Nephron progenitor cell (in vitro differentiated cells): ENCODE results near the gene GADD45G.

Experiments used
- DNase-seq: peaks from one replicate; pipeline ENCODE4 v3.0.0; 2021
- H3K27ac Mint-ChIP-seq: 2 replicates; pipeline ENCODE4 v1.8.0; 2021; ENCODE audit warnings: mild to moderate bottlenecking, moderate library complexity, mixed read lengths
- H3K27me3 Mint-ChIP-seq: 2 replicates; pipeline ENCODE4 v1.8.0; 2021; ENCODE audit warnings: mild to moderate bottlenecking, low read depth, mixed read lengths; ENCODE audit not compliant: poor library complexity
- H3K36me3 Mint-ChIP-seq: 2 replicates; pipeline ENCODE4 v1.8.0; 2021; ENCODE audit warnings: low read depth, mixed read lengths
- H3K4me1 Mint-ChIP-seq: 2 replicates; pipeline ENCODE4 v1.8.0; 2021; ENCODE audit warnings: mixed read lengths
- H3K4me3 Mint-ChIP-seq: 2 replicates; pipeline ENCODE4 v1.8.0; 2021; ENCODE audit warnings: mild to moderate bottlenecking, moderate library complexity, mixed read lengths
- H3K9me3 Mint-ChIP-seq: 2 replicates; pipeline ENCODE4 v1.8.0; 2021; ENCODE audit warnings: mild to moderate bottlenecking, moderate library complexity, mixed read lengths
- CTCF ChIP-seq: fragments of 200-600 bp; sonication (generic); IDR thresholded peaks from 2 replicates; pipeline ENCODE4 v1.5.0; 2021; ENCODE audit warnings: antibody characterized with exemption

The GADD45G gene

GRCh38 chr9:89562186-89562814 is 42.5 kb upstream of the GADD45G start:
- Mint-ChIP-seq H3K4me3 (no peak overlapping the region), H3K4me1 (peaks cover 16% of the 10 kb centered on the region), H3K27ac (no peak overlapping the region), H3K36me3 (peaks cover 5% of the 10 kb centered on the region), H3K27me3 (peaks cover 15% of the 10 kb centered on the region), H3K9me3 (peaks cover 10% of the 10 kb centered on the region)
- no peak for TF ChIP-seq CTCF
- no peak for DNase-seq

- H3K4me1 Mint-ChIP-seq = peaks cover 16% of the 10 kb centered on the region
- H3K36me3 Mint-ChIP-seq = peaks cover 8% of the 10 kb centered on the region
- peaks cover 12% of the 10 kb centered on the region for H3K27me3 Mint-ChIP-seq
- H3K4me3 Mint-ChIP-seq = no peak overlapping the region
- H3K9me3 Mint-ChIP-seq = peaks cover 21% of the 10 kb centered on the region
- TF ChIP-seq CTCF = no peak
- DNase-seq = no peak
- H3K27ac Mint-ChIP-seq = no peak overlapping the region
Observed at GRCh38 chr9:89563571-89564345, 41.1 kb upstream of the GADD45G start.

DNA sequence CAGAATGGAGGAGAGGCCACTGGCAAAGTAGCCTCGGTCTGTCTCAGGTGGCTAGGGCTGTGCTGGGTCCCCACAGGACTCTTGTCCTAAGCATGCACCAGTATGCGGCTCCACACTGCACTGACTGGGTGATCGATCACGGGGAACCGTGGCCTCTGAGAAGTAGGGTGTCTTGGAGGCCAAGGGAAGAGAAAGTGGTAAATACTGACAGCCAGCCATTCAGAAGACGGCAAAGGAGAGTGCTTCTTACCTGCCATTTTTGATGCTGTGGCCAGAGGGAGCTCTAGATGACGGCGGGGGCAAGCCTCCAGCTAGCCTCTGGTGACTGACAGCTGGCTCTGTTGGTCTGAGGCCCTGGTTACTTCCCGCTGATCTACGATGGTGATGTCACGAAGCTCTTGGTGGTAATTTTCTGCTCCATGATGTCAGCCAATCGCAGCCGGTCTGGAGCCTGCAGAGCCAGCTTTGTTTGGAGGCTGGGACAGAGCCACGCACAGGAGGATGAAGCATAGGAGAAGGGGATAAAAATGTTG is 40.4 kb upstream of the GADD45G start:
- Mint-ChIP-seq H3K4me3 (no peak overlapping the region), H3K9me3 (peaks cover 22% of the 10 kb centered on the region), H3K36me3 (peaks cover 8% of the 10 kb centered on the region), H3K27me3 (peaks cover 12% of the 10 kb centered on the region), H3K27ac (no peak overlapping the region), H3K4me1 (peaks cover 16% of the 10 kb centered on the region)
- TF ChIP-seq CTCF = no peak
- DNase-seq = no peak

DNA sequence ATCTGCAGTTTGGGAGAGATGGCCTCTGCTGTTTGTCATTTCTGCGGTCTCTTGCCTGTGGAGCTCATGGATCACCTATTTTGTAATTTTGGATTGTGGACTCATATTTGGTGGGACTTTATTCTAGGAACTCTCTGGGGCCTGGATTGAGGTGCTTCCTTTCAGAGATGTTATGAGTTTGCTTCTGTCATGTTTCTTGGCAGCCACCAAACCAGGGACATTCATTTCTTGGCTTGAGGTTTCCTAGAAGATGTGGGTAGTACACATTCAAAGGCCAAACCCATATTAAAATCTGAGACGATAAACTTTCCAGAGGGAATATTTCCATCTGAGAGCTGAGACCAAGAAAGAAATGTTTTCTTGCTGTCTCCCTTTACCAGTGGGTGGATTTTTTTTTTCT is 37.2 kb upstream of the GADD45G start:
- Mint-ChIP-seq H3K4me3 (no peak overlapping the region), H3K4me1 (peaks cover 16% of the 10 kb centered on the region), H3K9me3 (peaks cover 22% of the 10 kb centered on the region), H3K36me3 (peaks cover 8% of the 10 kb centered on the region), H3K27me3 (peaks cover 7% of the 10 kb centered on the region), H3K27ac (no peak overlapping the region)
- DNase-seq = no peak
- TF ChIP-seq CTCF = no peak

DNA sequence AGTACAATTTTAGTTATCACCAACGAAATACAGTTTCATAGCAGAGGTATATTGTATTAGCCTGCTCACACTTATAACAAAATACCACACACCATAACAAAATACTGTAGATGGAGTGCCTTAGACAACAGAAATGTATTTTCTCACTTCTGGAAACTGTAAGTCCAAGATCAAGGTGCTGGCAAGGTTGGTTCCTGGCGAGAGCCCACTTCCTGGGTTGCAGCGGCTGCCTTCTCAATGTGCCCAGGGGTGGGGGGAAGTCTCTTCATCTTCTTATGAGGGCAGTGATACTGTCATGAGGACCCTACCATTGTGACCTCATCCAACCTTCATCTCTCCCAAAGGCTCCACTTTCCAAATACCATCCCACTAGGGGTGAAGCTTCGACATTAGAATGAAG is 30.5 kb upstream of the GADD45G start:
- H3K4me3 Mint-ChIP-seq = no peak overlapping the region
- no peaks in the 10 kb centered on the region for H3K36me3 Mint-ChIP-seq
- no peak for DNase-seq
- peaks cover 11% of the 10 kb centered on the region for H3K27me3 Mint-ChIP-seq
- H3K4me1 Mint-ChIP-seq = no peaks in the 10 kb centered on the region
- no peak overlapping the region for H3K27ac Mint-ChIP-seq
- peaks cover 22% of the 10 kb centered on the region for H3K9me3 Mint-ChIP-seq
- no peak for TF ChIP-seq CTCF
